Astrocyte of the cerebellum (primary cell): ENCODE data around the gene ASCC3.

ENCODE experiments used
- DNase-seq: peaks from one replicate; pipeline ENCODE4 v3.0.0-alpha.2; 2011; ENCODE audit warnings: low read depth
- H3K4me3 ChIP-seq: 2 replicates; pipeline ENCODE4 v1.5.1; 2011; ENCODE audit warnings: mild to moderate bottlenecking, low read depth, low read length, moderate library complexity
- CTCF ChIP-seq: IDR thresholded peaks from 2 replicates; pipeline ENCODE4 v1.5.1; 2012; ENCODE audit warnings: low read length, low read depth, moderate library complexity, mild to moderate bottlenecking; ENCODE audit errors: missing control alignments
- in situ Hi-C: cut with HindIII; loops from 2 replicates; pipeline ENCODE4 v1.10.0; 2017; ENCODE audit warnings: low sequenced_read_pairs

The ASCC3 gene

GRCh38 chr6:100818066-100818465, 63.1 kb downstream of the ASCC3 start:
- DNase-seq: no peak
- no peak for TF ChIP-seq CTCF
- H3K4me3 ChIP-seq: no peak overlapping the region
- in situ Hi-C loops: no loop called here

GRCh38 chr6:100810015-100810414, 71.1 kb downstream of the ASCC3 start:
- no peak overlapping the region for H3K4me3 ChIP-seq
- in situ Hi-C loops: no loop called here
- TF ChIP-seq CTCF: no peak
- no peak for DNase-seq

DNA sequence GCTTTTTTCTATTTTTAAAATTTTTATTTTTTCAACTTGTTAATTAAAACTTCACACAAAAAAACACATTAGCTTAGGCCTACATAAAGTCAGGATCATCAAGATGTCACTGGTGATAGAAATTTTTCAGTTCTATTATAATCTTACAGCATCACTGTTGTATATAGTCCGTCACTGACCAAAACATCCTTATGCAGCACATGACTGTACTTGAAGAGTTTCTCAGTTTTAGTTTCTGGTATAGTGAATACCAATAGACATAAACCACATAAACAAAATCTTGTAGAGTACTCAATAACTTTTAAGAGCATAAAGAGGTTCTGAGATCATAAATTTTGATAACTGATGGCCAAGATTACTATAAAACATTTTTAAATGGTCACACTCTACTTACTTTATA, 71.8 kb downstream of the ASCC3 start:
- H3K4me3 ChIP-seq: no peak overlapping the region
- TF ChIP-seq CTCF: no peak
- in situ Hi-C loops: no loop called here
- DNase-seq: no peak

DNA sequence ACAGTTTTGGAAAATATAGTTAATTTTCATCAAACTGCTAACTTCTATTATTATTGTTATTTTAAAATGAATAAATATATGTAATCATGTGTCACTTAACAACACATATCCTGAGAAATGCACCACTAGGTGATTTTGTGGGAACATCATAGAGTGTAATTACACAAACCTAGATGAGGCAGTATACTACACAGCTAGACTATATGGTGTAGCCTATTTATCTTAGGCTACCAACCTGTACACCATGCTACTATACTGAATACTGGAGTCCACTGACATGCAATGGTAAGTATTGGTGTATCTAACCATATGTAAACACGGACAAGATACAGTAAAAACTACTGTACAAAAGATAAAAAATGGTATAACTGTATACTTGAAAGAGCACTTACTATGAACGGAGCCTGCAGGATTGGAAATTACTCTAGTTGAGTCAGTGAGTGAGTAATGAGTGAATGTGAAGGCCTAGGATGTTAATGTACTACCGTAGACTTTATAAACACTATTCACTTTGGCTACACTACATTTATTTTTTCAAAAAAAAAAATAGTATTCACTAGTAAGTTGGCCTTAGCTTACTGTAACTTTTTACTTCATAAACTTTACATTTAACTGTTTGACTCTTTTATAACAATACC, 72.4 kb downstream of the ASCC3 start:
- no peak for TF ChIP-seq CTCF
- DNase-seq: no peak
- in situ Hi-C loops: no loop called here
- H3K4me3 ChIP-seq: no peak overlapping the region

DNA sequence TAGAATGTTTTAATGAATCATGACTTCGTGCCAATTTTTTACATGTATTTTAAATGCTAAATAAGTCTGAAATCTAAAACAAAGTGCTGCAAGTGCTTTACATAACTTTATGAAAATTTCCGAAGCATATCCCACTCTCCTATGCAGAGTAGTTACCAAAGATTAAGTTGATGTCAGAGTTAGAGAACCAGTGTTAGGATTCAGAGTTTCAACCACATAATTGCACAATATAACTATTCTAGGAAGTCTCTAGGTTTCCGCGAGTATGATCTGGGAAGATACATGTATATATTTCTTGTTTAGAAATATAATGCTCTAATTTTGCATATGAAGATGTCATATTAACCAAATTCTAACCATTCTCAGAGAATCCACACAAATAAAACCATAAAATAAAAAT, 74.8 kb downstream of the ASCC3 start:
- DNase-seq: no peak
- H3K4me3 ChIP-seq: no peak overlapping the region
- no peak for TF ChIP-seq CTCF
- in situ Hi-C loops: no loop called here

DNA sequence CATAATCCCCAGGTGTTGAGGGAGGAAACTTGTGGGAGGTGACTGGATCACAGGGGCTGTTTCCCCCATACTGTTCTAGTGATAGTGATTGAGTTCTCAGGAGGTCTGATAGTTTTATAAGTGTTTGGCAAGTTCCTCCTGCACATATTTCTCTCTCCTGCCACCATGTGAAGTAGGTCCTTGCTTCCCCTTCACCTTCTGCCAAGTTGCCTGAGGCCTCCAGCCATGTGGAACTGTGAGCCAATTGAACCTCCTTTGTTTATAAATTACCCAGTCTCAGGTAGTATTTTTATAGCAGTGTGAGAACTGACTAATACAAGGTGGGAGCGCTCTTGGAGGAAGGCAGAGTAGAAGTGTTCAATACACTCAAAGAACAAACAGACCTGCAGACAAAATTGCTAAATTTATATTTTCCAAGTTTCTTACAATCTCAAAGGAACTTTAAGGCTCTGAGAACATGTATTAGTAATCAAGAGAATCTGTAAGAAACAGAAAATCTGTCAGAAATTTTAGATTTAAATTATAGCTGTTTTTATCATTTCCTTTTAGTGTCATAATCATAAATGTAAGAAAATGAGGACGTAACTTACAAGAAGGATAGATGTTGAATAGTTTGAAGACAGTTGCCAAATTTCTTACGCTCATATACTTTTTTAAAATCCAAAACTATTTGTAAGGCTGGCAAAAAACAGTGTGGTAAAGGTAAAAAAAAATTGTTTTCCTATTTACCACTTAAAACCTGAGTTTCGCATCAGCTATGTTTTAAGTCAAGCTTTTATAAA, 77.7 kb downstream of the ASCC3 start:
- TF ChIP-seq CTCF: no peak
- H3K4me3 ChIP-seq: no peak overlapping the region
- in situ Hi-C loops: no loop called here
- no peak for DNase-seq
